Ramos (cell line): Measurements from ENCODE around the gene AFF3.

ENCODE experiments used
- in situ Hi-C: fragments of 300-500 bp; cut with MboI; formaldehyde crosslinking; loops from one replicate; pipeline ENCODE4 v1.14.3; 2022; ENCODE audit warnings: low sequenced_read_pairs; ENCODE audit not compliant: unreplicated experiment

AFF3 gene

GRCh38 chr2:99707592-99707991 is 434.8 kb downstream of the AFF3 start:
- in situ Hi-C loops, result no loop called here

GRCh38 chr2:99706735-99707134 is 435.7 kb downstream of the AFF3 start:
- in situ Hi-C loops, result no loop called here

GRCh38 chr2:99701503-99701902 is 440.9 kb downstream of the AFF3 start:
- in situ Hi-C loops, result no loop called here

- in situ Hi-C loops, result no loop called here
These were observed 441.6 kb downstream of the AFF3 start for GRCh38 chr2:99700482-99701398.

GRCh38 chr2:99698896-99699295 is 443.5 kb downstream of the AFF3 start:
- in situ Hi-C loops, result no loop called here

- in situ Hi-C loops, result no loop called here
These were observed 444.4 kb downstream of the AFF3 start for GRCh38 chr2:99697811-99698568.

- in situ Hi-C loops, result no loop called here
These were observed 446.5 kb downstream of the AFF3 start for GRCh38 chr2:99695944-99696253.

- in situ Hi-C loops, result no loop called here
These were observed 447.1 kb downstream of the AFF3 start for GRCh38 chr2:99695130-99695943.

- in situ Hi-C loops, result no loop called here
These were observed 448.1 kb downstream of the AFF3 start for GRCh38 chr2:99694331-99694730.

GRCh38 chr2:99692785-99693184 is 449.6 kb downstream of the AFF3 start:
- in situ Hi-C loops, result no loop called here

- in situ Hi-C loops, result no loop called here
These were observed 450.5 kb downstream of the AFF3 start for GRCh38 chr2:99691926-99692325.

- in situ Hi-C loops, result loop anchor here (10.0 kb wide), 1 partner anchor 124 kb away; no protein-coding TSS in a partner anchor
These were observed 453.1 kb downstream of the AFF3 start for GRCh38 chr2:99689145-99689742.

- in situ Hi-C loops, result loop anchor here (10.0 kb wide), 1 partner anchor 124 kb away; no protein-coding TSS in a partner anchor
These were observed 453.7 kb downstream of the AFF3 start for GRCh38 chr2:99688699-99689098.

- in situ Hi-C loops, result loop anchor here (10.0 kb wide), 1 partner anchor 118 kb away; no protein-coding TSS in a partner anchor
These were observed 459.9 kb downstream of the AFF3 start for GRCh38 chr2:99682275-99683060.

GRCh38 chr2:99680946-99681345 is 461.4 kb downstream of the AFF3 start:
- in situ Hi-C loops, result loop anchor here (10.0 kb wide), 1 partner anchor 116 kb away; no protein-coding TSS in a partner anchor

- in situ Hi-C loops, result no loop called here
These were observed 462.9 kb downstream of the AFF3 start for GRCh38 chr2:99679518-99679917.

- in situ Hi-C loops, result no loop called here
These were observed 463.8 kb downstream of the AFF3 start for GRCh38 chr2:99678625-99679024.

GRCh38 chr2:99677814-99678213 is 464.6 kb downstream of the AFF3 start:
- in situ Hi-C loops, result no loop called here

- in situ Hi-C loops, result no loop called here
These were observed 467.2 kb downstream of the AFF3 start for GRCh38 chr2:99675130-99675661.
